G401 (cell line): ENCODE measurements around the gene TRPT1. TPM values are rescaled to one million over a fixed set of nuclear protein-coding genes. Genes with fewer than 3 reads are reported as not detected.

Source experiments
- DNase-seq: peaks from one replicate; pipeline ENCODE4 v3.0.0-alpha.2; 2015; ENCODE audit warnings: low spot score
- in situ Hi-C: cut with HindIII; loops from 2 replicates; pipeline ENCODE4 v1.10.0; 2016; ENCODE audit warnings: low sequenced_read_pairs, mixed read lengths
- total RNA-seq: library from RNA; depleted of rRNA; stranded (reverse); fragments of >200 nt; shearing (Covaris generic); gene quantifications from 2 replicates; pipeline ENCODE4 v1.2.3, GENCODE V29; 2014

Gene TRPT1
- total RNA-seq, 1 experiment from 2014 or later, result 46.2 TPM

DNA sequence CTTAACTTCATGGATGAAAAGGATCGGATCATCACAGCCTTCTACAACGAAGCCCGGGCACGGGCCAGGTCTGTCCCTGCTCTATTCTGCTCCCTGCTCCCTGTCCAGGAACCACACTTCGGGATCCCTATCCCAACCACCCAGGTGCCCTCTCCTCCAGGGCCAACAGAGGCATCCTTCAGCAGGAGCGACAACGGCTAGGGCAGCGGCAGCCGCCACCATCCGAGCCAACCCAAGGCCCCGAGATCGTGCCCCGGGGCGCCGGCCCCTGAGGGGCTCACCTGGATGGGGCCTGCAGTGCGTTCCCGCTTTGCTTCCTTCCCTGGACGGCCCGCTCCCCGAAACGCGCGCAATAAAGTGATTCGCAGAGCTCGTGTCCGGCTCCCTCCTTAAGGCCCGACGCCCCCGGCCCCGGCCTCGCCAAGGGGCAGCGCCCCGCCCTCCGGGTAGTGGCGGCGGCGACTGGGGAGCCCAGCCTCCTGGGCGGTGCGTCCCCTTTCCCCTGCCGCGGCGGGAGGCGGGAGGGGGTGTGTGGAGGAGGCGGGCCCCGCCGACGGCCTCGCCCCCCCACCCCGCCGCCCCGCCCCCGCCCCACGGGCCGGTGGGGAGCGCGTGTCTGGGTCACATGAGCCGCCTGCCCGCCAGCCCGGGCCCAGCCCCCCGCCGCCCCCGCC lies 8.1 kb upstream of the TRPT1 start, which contains the start of gene VEGFB:
Gene VEGFB, plus strand, starts transcription at position 672 of the 674 bp plus-strand sequence. CDS start 250 bp downstream, outside the sequence.
- in situ Hi-C loops, result no loop called here
- no peak for DNase-seq

DNA sequence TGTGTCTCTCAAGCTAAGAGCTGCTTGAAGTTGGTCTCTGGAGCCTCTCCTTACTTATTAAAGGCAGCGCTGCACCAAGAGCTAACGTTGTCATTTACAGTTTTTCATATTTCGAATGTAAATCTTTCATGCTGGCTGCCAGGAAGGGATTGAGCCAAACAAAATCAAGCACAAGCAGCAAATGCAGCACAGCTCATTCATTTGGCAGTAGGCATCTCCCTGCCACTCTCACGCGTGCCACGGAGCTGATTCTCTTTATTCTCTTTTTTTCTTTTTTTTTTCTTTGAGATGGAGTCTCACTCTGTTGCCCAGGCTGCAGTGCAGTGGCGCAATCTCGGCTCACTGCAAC lies 7.0 kb upstream of the TRPT1 start:
- in situ Hi-C loops, result no loop called here
- DNase-seq, result no peak

DNA sequence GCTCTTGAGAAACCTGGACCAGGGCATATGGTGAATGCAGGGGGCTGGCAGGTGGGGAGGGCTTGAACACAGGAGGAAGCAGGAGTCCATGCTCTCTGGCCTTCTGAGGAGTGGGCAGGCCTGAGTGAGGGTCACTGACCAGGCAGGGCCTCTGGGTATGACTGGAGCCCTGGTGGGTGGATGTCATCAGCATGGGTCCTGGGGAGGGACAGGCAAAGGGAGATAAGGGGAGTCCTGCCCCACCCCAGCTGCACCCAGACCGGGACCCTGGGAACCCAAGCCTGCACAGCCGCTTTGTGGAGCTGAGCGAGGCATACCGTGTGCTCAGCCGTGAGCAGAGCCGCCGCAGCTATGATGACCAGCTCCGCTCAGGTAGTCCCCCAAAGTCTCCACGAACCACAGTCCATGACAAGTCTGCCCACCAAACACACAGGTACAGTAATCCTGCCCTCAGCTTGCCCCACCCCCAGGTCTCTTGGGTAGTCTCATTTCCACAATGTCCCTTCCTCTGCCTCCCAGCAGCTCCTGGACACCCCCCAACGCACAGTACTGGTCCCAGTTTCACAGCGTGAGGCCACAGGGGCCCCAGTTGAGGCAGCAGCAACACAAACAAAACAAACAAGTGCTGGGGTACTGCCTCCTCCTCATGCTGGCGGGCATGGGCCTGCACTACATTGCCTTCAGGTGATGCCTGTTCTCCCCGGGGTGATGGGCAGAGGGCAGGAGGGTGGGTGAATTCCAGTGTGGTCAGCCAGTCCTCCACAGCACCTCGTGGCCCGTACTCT lies 6.4 kb upstream of the TRPT1 start:
- in situ Hi-C loops, result no loop called here
- DNase-seq, result no peak

DNA sequence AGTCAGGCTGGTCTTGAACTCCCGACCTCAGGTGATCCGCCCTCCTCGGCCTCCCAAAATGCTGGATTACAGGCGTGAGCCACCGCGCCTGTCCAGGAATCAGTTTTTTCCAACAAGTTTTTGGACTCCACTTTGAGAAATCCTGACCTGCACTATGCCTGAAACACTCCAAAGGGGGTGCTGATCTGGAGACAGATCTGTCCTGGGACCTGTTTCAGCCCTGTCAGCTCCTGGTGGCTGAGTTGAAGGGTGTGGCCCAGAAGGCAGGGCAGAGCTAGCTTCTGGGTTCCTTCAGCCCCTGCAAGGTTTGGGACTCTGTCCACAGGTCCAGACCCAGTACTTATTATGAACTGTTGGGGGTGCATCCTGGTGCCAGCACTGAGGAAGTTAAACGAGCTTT lies 5.6 kb upstream of the TRPT1 start:
- no peak for DNase-seq
- in situ Hi-C loops, result no loop called here

DNA sequence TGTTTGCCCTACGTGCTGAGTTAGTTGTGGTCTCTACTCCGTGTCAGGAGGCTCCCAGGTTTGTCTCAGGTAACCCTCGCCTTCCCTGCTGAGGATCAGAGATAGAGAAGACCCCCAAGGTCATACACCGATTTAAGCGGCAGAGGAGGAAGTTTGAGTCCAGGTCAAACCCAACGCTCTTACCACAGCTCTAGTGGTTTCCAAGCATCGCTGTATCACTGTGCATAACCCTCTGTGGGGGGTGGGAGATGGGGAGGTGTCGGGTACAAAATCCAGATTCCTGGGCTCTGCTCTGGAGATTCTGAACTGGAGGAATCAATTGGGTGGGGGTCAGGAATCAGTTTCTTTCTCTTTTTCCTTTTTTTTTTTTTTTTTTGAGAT lies 5.0 kb upstream of the TRPT1 start:
- no peak for DNase-seq
- in situ Hi-C loops, result no loop called here

DNA sequence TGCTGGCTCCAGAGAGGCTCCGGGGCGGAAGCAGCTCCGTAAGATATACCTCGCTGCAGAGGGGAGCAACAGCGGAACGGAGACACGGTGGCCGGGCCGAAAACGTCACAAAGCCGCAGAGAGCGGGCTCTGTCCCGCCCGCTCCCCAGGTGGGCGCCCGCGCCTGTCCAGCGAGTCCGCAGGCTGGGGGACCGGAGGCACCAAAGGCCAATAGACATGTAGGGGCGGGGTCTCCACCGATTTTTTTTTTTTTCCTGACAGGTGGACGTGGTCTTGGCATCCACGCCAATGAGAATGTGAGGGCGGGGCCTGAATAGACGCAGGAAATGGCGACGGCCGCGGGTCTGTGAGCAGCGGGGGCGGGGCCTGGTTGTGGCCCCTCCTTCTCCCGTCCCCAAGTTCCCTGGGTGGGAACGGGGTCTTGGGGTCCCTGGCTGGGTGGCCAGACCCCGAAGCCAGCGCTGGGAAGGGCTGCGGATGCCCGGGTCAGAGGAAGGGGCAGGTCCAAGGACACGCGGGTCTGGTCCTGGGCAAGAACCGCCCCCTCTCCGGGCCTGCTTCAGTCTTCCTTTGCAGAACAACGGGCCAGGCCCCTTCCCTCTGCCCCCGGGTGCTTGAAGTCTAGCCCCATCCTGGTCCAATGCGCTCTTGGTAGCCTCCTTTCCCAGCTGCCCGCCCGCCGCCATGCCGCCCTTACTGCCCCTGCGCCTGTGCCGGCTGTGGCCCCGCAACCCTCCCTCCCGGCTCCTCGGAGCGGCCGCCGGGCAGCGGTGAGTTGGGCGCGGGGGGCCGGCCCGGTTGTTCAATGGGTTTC lies 4.4 kb upstream of the TRPT1 start, which contains the start of gene DNAJC4:
Gene DNAJC4, plus strand, starts transcription at position 378 of the 814 bp plus-strand sequence. Its CDS starts 307 bp downstream, at position 685.
- DNase-seq, result peak; percentile 98
- in situ Hi-C loops, result no loop called here

DNA sequence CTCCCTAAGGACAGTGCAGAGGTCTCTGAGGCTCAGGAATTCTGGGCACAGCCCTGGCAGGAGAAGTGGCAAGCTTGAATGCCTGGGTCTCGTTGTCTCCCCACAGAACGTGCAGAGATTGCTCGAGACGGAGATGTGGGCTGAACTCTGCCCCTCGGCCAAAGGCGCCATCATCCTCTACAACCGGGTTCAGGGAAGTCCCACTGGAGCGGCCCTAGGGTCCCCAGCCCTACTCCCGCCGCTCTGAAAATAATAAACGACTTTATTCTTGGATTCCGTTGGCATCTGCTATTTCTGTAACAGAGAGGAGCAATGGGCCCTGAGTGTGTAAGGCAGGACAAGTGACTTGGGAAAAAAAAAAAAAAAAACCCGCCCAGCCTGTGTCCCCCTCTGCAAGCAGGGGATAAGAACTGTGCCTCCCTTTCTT lies 3.8 kb upstream of the TRPT1 start:
- DNase-seq, result no peak
- in situ Hi-C loops, result no loop called here

DNA sequence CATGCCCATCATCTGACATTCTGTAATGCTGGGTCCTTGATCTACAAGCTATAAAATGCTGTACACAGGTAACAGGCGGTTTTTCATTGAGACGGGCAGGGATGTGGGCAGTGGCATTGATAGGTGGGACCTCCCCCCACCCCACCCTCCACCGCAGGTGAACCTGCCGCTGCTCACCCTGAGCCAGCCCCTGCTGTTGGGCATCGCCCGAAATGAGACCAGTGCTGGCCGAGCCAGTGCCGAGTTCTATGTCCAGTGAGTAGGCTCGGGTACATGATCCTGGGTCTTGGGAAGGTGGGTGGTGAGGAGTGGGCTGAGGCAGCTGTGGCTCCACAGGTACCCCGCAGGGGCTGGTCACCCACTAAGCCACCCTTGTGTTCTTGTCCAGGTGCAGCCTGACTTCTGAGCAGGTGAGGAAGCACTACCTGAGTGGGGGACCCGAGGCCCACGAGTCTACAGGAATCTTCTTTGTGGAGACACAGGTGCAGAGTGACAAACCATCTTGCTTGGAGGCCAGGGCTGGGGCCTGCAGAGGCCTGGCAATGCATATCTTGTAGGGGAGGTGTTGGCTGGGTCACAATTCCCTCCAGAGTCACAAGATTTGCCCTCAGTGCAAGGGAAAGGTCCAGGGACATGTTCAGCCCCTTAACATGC lies 3.2 kb upstream of the TRPT1 start:
- in situ Hi-C loops, result no loop called here
- DNase-seq, result no peak

DNA sequence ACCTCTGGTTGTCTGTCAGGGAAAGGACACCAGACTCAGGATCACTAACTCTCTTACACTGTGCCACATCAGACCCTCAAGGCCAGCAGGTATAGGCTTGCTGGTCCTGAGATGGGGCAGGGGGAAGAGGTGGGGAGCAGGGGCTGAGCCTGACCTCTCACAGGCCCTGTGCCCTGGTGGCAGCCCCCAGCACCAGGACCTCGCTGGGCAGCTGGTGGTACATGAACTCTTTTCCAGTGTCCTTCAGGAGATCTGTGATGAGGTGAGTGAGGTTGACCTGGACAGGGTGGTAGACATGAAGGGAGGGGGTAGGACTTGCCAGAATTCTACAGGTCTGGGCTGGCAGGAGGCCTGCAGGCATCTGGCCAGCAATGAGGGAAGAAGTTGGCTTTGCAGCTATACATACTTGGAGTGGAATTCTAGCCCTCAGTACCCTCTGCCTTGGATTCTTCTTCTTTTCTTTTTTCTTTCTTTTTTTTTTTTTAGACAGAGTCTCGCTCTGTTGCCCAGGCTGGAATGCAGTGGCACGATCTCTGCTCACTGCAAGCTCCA lies 1.5 kb upstream of the TRPT1 start:
- in situ Hi-C loops, result no loop called here
- DNase-seq, result no peak

DNA sequence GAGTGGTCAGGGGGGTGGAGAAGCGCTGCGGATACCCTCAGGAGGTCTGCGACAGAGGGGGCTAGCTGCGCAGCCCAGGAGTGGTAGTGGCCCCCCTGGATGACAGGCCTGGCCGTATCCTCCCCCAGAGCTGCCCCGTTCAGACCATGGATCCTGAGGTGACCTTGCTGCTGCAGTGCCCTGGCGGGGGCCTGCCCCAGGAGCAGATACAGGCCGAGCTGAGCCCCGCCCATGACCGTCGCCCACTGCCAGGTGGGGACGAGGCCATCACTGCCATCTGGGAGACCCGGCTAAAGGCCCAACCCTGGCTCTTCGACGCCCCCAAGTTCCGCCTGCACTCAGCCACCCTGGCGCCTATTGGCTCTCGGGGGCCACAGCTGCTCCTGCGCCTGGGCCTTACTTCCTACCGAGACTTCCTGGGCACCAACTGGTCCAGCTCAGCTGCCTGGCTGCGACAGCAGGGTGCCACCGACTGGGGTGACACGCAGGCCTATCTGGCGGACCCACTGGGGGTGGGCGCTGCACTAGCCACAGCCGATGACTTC lies 593 bp upstream of the TRPT1 start:
- in situ Hi-C loops, result no loop called here
- DNase-seq, result no peak

DNA sequence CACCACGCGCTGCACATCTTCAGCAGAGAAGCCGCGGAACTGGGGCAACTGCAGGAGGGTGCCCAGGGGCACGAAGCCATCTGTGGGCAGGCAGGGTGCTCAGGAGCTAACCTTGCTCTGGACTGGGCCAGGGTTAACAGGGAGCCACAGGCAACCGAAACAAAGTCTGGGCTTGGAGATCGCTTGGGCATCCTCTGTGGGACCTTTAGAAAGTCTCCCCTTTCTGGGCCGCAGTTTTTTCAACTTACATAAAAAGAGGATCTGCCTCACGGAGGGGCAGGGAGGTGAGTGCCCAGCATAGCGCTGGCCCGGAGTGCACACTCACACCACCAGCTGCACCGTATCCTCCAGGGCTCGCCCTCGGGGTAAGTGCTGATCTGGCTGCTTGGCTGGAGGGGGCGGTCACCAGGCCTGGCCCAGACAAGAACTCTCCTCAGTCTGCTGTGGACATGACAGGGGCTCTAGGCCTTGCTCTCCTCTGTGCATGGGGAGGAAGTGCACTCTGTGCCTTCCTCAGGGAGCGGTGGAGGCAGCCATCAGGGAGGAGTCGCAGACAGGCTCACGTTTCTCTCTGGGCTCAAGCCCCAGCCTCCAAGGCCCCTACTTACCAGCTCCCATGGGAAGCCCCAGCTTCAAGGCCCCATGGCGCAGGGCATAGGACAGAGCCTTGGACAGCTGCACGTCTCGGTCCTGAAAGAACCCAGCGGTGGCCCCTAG lies 937 bp downstream of the TRPT1 start:
- no peak for DNase-seq
- in situ Hi-C loops, result no loop called here

DNA sequence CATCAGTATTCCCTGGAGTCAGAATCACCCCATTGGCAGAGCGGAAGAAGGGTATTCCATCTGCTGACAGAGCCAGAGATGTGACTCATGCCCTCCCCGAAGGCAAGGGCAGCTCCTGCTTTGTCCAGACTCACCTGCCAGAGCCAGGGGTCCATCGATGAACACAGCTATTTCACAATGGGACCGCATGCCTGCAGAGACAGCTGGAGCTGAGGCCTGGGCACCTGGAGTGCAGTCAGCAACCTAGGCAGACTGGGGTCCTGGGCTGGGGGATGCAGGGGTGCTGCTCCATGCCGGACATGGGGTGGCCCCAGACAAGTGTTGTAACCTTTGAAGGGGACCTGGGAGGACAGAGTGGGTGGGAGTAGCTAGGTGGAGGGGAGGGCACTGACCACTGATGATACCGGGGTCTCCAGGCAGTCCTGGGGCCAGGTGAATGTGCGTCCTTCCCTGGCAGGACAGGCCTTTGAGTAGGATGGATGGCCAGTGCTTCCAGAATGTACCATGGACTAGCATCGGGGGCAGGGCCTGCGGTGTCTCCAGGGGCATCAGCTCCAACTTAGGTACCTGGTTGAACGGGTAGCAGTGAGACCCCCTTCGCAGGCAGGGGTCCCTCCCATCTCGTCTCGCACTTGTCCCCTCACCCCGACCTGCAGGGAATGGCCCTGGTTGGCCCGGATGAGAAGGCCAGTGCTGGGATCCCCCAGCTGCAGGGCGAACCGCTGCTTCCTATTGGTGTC lies 1.7 kb downstream of the TRPT1 start:
- in situ Hi-C loops, result no loop called here

DNA sequence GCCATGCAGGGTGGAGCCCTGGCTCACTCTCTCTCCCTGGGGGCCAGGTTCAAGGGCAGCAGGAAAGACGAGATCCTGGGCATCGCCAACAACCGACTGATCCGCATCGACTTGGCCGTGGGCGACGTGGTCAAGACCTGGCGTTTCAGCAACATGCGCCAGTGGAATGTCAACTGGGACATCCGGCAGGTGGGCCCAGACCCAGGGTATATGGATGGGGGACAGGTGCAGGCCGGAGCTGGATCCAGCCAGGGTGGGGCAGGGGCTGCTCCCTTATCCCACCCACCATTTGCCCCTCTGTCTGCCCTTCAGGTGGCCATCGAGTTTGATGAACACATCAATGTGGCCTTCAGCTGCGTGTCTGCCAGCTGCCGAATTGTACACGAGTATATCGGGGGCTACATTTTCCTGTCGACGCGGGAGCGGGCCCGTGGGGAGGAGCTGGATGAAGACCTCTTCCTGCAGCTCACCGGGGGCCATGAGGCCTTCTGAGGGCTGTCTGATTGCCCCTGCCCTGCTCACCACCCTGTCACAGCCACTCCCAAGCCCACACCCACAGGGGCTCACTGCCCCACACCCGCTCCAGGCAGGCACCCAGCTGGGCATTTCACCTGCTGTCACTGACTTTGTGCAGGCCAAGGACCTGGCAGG lies 2.9 kb downstream of the TRPT1 start:
- in situ Hi-C loops, result no loop called here

More for the DNA sequence above, 1.7 kb downstream of the TRPT1 start:
- no peak for DNase-seq

DNA sequence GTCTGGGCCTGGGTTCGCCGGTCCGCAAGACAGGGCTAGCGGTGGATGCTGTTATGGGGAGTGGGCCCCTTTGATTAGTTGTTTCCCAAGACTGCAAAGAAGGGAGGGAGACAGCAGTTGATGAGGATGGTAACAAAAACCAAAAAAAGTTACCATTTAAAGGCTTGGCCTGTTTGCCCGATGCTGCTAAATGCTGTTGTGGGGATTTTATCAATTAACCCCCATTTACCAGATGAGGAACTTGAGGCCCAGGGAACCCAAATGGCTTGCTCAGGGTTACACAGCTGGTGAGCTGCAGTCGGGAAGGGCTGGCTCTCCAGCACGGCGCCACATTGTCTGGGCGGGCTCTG lies 3.4 kb downstream of the TRPT1 start:
- in situ Hi-C loops, result no loop called here
- no peak for DNase-seq

More for the DNA sequence above, 2.9 kb downstream of the TRPT1 start:
- no peak for DNase-seq

DNA sequence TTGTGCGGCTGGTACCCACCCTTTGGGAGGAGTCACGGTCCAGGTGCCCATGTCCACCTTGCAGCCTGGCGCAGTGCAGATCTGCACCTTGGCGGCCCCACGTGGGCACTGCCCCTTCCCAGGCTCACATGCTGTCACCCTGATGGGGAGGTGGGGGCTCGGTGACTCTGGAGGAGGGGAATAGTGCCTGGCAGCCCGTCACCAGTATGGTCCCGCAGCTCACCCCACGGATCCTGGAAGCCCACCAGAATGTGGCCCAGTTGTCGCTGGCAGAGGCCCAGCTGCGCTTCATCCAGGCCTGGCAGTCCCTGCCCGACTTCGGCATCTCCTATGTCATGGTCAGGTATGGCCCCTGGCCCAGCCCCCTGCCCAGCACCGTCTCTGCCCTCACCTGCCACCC lies 5.2 kb downstream of the TRPT1 start:
- DNase-seq, result no peak
- in situ Hi-C loops, result no loop called here

DNA sequence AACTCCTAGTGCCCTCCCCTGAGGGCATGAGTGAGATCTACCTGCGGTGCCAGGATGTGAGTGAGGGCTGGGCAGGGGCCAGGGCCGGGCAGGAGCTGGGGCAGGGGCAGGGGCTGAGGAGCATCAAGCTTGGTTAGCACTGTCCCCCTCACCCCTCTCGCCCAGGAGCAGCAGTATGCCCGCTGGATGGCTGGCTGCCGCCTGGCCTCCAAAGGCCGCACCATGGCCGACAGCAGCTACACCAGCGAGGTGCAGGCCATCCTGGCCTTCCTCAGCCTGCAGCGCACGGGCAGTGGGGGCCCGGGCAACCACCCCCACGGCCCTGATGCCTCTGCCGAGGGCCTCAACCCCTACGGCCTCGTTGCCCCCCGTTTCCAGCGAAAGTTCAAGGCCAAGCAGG lies 5.7 kb downstream of the TRPT1 start:
- in situ Hi-C loops, result no loop called here

DNA sequence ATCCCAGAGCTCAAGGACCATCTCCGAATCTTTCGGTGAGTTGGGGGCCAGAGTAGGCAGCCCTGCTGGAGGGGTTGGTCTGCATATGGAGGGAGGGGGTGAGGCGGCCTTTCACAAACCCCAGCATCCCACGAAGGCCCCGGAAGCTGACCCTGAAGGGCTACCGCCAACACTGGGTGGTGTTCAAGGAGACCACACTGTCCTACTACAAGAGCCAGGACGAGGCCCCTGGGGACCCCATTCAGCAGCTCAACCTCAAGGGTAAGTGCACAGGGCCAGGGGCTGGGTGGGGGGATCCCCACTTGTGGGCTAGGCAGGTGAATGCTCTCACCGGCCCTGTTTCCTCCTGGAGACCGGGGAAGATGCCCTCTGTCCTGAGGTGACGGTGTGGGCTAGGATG lies 6.2 kb downstream of the TRPT1 start:
- in situ Hi-C loops, result no loop called here
- no peak for DNase-seq

More for the DNA sequence above, 5.7 kb downstream of the TRPT1 start:
- DNase-seq, result no peak
